K562 (cell line): ENCODE data around the gene TRAF3IP3. TPM values are rescaled to one million over a fixed set of nuclear protein-coding genes. Genes with fewer than 3 reads are reported as not detected.

Experiments used
- ATAC-seq: fragments of 200-7000 bp; cut with Tn5 transposase; 3 replicates; pipeline ENCODE4 v1.9.1; 2020; ENCODE audit warnings: moderate library complexity
- BruUV-seq: library from RNA; stranded (reverse); fragments of 400-500 nt; replicated peaks from 2 replicates; lab custom pipeline; 2021; lab: Mats Ljungman, UMichigan
- CTCF ChIA-PET: fragments of 300-600 bp; formaldehyde crosslinking; extraction: SDS; loops from one replicate; lab custom pipeline; 2021; ENCODE audit warnings: low intra/inter-chr PET ratio; lab: Yijun Ruan, JAX
- POLR2A ChIA-PET: fragments of 300-600, 350-650 bp; sonication (Branson Sonifier 250); formaldehyde crosslinking; extraction: SDS; loops from one replicate; lab custom pipeline; 2021; ENCODE audit warnings: antibody characterized with exemption, inconsistent platforms; lab: Yijun Ruan, JAX
- DNase-seq, 4 experiments: peaks; one replicate each; pipeline versions ENCODE4 v3.0.0 to v3.0.0-alpha.2; 2011 to 2018; ENCODE audit warnings: low spot score in 3 of 4, mixed read lengths in 3 of 4; ENCODE audit errors: extremely low read depth in 1 of 4
- FAIRE-seq: peaks from 2 replicates; lab custom pipeline; 2011; peaks lifted over from hg19 to GRCh38; lab: Jason Lieb, UNC
- H2AFZ ChIP-seq: 2 replicates; pipeline ENCODE4 v1.6.0; 2011; ENCODE audit warnings: low read depth, low read length, control low read depth, inconsistent platforms
- H3K27ac ChIP-seq: fragments of 200-600 bp; 3 replicates; pipeline ENCODE4 v1.8.0; 2011; ENCODE audit warnings: low read depth, mild to moderate bottlenecking, control low read depth, inconsistent platforms, low read length, moderate library complexity, mixed read lengths; ENCODE audit errors: extremely low read depth
- H3K27me3 ChIP-seq, 2 experiments: fragments of 300-600 bp in 1 of 2; 2 replicates in 1 of 2; 3 replicates in 1 of 2; pipeline versions ENCODE4 v1.6.0 to v1.8.0; 2011; ENCODE audit warnings: inconsistent platforms in 2 of 2, low read length in 2 of 2, mild to moderate bottlenecking in 1 of 2, mixed read lengths in 1 of 2, moderate library complexity in 1 of 2; ENCODE audit not compliant: control insufficient read depth in 2 of 2, insufficient read depth in 2 of 2
- H3K36me3 ChIP-seq: fragments of 300-600 bp; 3 replicates; pipeline ENCODE4 v1.8.0; 2011; ENCODE audit warnings: mild to moderate bottlenecking, low read length, inconsistent platforms; ENCODE audit not compliant: control insufficient read depth, insufficient read depth
- H3K4me1 ChIP-seq, 2 experiments: fragments of 200-600 bp in 1 of 2; replicated peaks in 1 of 2; 2 replicates in 1 of 2; 3 replicates in 1 of 2; pipeline versions ENCODE4 v1.5.1 to v1.8.0; 2011; ENCODE audit warnings: inconsistent platforms in 2 of 2, low read length in 2 of 2, mild to moderate bottlenecking in 1 of 2, mixed read lengths in 1 of 2, moderate library complexity in 1 of 2; ENCODE audit not compliant: control insufficient read depth in 2 of 2, insufficient read depth in 2 of 2
- H3K4me2 ChIP-seq: 2 replicates; pipeline ENCODE4 v1.6.1; 2011; ENCODE audit warnings: low read length, control low read depth, inconsistent platforms, mixed read lengths; ENCODE audit not compliant: insufficient read depth
- H3K4me3 ChIP-seq: fragments of 200-600 bp; sonication (generic), shearing (Covaris generic); 2 replicates; pipeline ENCODE4 v1.5.1; 2016; ENCODE audit warnings: control low read depth, inconsistent platforms
- H3K79me2 ChIP-seq: fragments of 200-600 bp; 3 replicates; pipeline ENCODE4 v1.8.0; 2011; ENCODE audit warnings: low read length, inconsistent platforms; ENCODE audit not compliant: control insufficient read depth, insufficient read depth
- H3K9ac ChIP-seq, 2 experiments: 2 replicates each; pipeline versions ENCODE4 v1.6.0 to v1.6.1; 2011; ENCODE audit warnings: low read depth in 2 of 2, low read length in 2 of 2, control low read depth in 1 of 2, inconsistent platforms in 1 of 2, mild to moderate bottlenecking in 1 of 2, mixed read lengths in 1 of 2; ENCODE audit not compliant: insufficient read depth in 1 of 2
- H3K9me1 ChIP-seq: one replicate; pipeline ENCODE4 v1.6.0; 2011; ENCODE audit warnings: inconsistent platforms, mild to moderate bottlenecking, low read length, moderate library complexity; ENCODE audit not compliant: control insufficient read depth, insufficient read depth
- H3K9me3 ChIP-seq: replicated peaks from 2 replicates; pipeline ENCODE4 v1.5.1; 2011; ENCODE audit warnings: low read depth, low read length, inconsistent platforms; ENCODE audit not compliant: control insufficient read depth, insufficient read depth
- H4K20me1 ChIP-seq: replicated peaks from 2 replicates; pipeline ENCODE4 v1.6.1; 2011; ENCODE audit warnings: low read length, inconsistent platforms, mixed read lengths; ENCODE audit not compliant: control insufficient read depth, insufficient read depth
- ELK1 ChIP-seq: sonication (generic); formaldehyde crosslinking; IDR thresholded peaks from 2 replicates; pipeline ENCODE4 v1.8.1; 2022; ENCODE audit warnings: missing genetic modification reagents
- HSF4 ChIP-seq: fragments of 250-450 bp; sonication (Bioruptor Pico); IDR thresholded peaks from 2 replicates; pipeline ENCODE4 v2.1.2; 2022; ENCODE audit warnings: mild to moderate bottlenecking, moderate library complexity, borderline replicate concordance
- NCOA1 ChIP-seq: fragments of 450-650 bp; IDR thresholded peaks from 2 replicates; pipeline ENCODE4 v1.6.1; 2016; ENCODE audit warnings: low read depth
- NCOA4 ChIP-seq: fragments of 450-650 bp; IDR thresholded peaks from 2 replicates; pipeline ENCODE4 v1.6.1; 2018; ENCODE audit warnings: mild to moderate bottlenecking; ENCODE audit not compliant: partially characterized antibody
- NCOA6 ChIP-seq: fragments of 450-650 bp; IDR thresholded peaks from 2 replicates; pipeline ENCODE4 v1.6.1; 2017; ENCODE audit warnings: mild to moderate bottlenecking
- PCBP1 ChIP-seq: fragments of 200-400 bp; formaldehyde crosslinking; IDR thresholded peaks from 2 replicates; pipeline ENCODE4 v1.6.1; 2018; ENCODE audit warnings: mild to moderate bottlenecking, low read depth, low read length; ENCODE audit not compliant: poor library complexity, severe bottlenecking
- PHF8 ChIP-seq: fragments of 200-600 bp; sonication (generic); IDR thresholded peaks from 2 replicates; pipeline ENCODE4 v1.6.1; 2012; ENCODE audit warnings: mixed run types, mild to moderate bottlenecking, inconsistent platforms, low read length, moderate library complexity, borderline replicate concordance
- SAP30 ChIP-seq: fragments of 200-600 bp; sonication (generic); IDR thresholded peaks from 2 replicates; pipeline ENCODE4 v1.6.1; 2012; ENCODE audit warnings: borderline replicate concordance, low read depth, mild to moderate bottlenecking, moderate library complexity, low read length, control low read depth, inconsistent platforms; ENCODE audit not compliant: insufficient read depth, poor library complexity, severe bottlenecking
- SMARCA5 ChIP-seq: fragments of 450-650 bp; IDR thresholded peaks from 2 replicates; pipeline ENCODE4 v1.6.1; 2016
- SNRNP70 ChIP-seq: fragments of 200-400 bp; formaldehyde crosslinking; optimal IDR thresholded peaks from 2 replicates; pipeline ENCODE3; 2017; ENCODE audit warnings: low read depth, low read length
- SRSF7 ChIP-seq: fragments of 200-400 bp; formaldehyde crosslinking; optimal IDR thresholded peaks from 2 replicates; pipeline ENCODE3; 2017; ENCODE audit warnings: mild to moderate bottlenecking, low read depth, low read length
- TAF1 ChIP-seq: IDR thresholded peaks from 2 replicates; pipeline ENCODE4 v1.6.1; 2011; ENCODE audit warnings: mild to moderate bottlenecking, low read length, moderate library complexity; ENCODE audit not compliant: insufficient read depth, control insufficient read depth, severe bottlenecking; ENCODE audit errors: extremely low read depth
- TRIM25 ChIP-seq: fragments of 450-650 bp; IDR thresholded peaks from 2 replicates; pipeline ENCODE4 v1.7.0; 2016; ENCODE audit warnings: borderline replicate concordance
- ZNF511 ChIP-seq: sonication (generic); formaldehyde crosslinking; IDR thresholded peaks from 2 replicates; pipeline ENCODE4 v1.8.0; 2022; ENCODE audit warnings: mild to moderate bottlenecking, missing genetic modification reagents
- ZNF584 ChIP-seq: fragments of 200-800 bp; sonication (Bioruptor generic); IDR thresholded peaks from 2 replicates; pipeline ENCODE4 v1.6.1; 2016; ENCODE audit warnings: low read depth, mild to moderate bottlenecking, missing genetic modification characterization, missing compliant biosample characterization
- ZSCAN32 ChIP-seq: fragments of 450-650 bp; formaldehyde crosslinking; IDR thresholded peaks from 2 replicates; pipeline ENCODE4 v1.4.0; 2020; ENCODE audit warnings: mild to moderate bottlenecking, moderate library complexity
- WGBS: fragments of 100-300 bp; shearing (Covaris generic); methylation state at CpG from one replicate; pipeline ENCODE4 v1.1.6; 2016; ENCODE audit warnings: low coverage, mixed read lengths; ENCODE audit not compliant: insufficient coverage; ENCODE audit errors: missing lambda C conversion rate; 5-methylcytosine and 5-hydroxymethylcytosine counted together
- in situ Hi-C: fragments of 300-500 bp; cut with MboI; formaldehyde crosslinking; loops from 4 replicates; pipeline ENCODE4 v1.15.0; 2018; ENCODE audit warnings: inconsistent platforms, mixed read lengths
- intact Hi-C: fragments of 100-400 bp; cut with micrococcal nuclease; formaldehyde crosslinking; loops from 2 replicates; pipeline ENCODE4 v1.14.2; 2022
- polyA plus RNA-seq, 8 experiments: library from polyadenylated mRNA; depleted of rRNA in 4 of 8; stranded (reverse) in 5 of 8; unstranded in 3 of 8; fragments of >200 nt; fragmentation: Nextera tagmentation in 2 of 8; fragmentation: Illumina TruSeq in 1 of 8; extraction: Ambion mirVana in 2 of 8; extraction: Trizol in 1 of 8; gene quantifications; 2 replicates each; pipeline versions ENCODE4 v1.2.1 to v1.2.3, GENCODE V29; 2011 to 2014; ENCODE audit warnings: inconsistent platforms in 1 of 8, missing spikeins in 1 of 8
- total RNA-seq, 7 experiments: library from RNA; depleted of rRNA in 6 of 7; stranded (reverse); fragments of >200 nt in 6 of 7; fragmentation: Illumina TruSeq in 2 of 7; extraction: Trizol in 2 of 7; gene quantifications; 2 replicates each; pipeline versions ENCODE4 v1.2.1 to v1.2.3, GENCODE V29; 2011 to 2021; ENCODE audit warnings: low replicate concordance in 1 of 7

The TRAF3IP3 gene
- total and polyA plus RNA-seq, 9 of the 15 experiments (the other 6 are each of a cell fraction or from before 2014, with no cell fraction given): 0.06 to 1.1 (median 0.31) TPM

- ATAC-seq (no peak), FAIRE-seq (no peak), DNase-seq (no peak)
- Histone ChIP-seq H3K4me2 (peak overlapping the region; percentile 35), H4K20me1 (no peaks in the 10 kb centered on the region), H3K9me3 (no peaks in the 10 kb centered on the region), H3K9me1 (no peaks in the 10 kb centered on the region), H3K4me1 (peaks cover 0 to 17% of the 10 kb centered on the region in 2 experiments; a peak in 3 of 5 replicates), H3K27ac (no peak overlapping the region), H3K9ac (no peak overlapping the region), H3K36me3 (no peaks in the 10 kb centered on the region), H3K27me3 (peaks cover 7 to 8% of the 10 kb centered on the region in 2 experiments; a peak in 3 of 5 replicates)
- 27% methylated on average over 7 of the region's 7 CpGs for WGBS
- ChIA-PET CTCF (interaction anchor here (0.8 kb wide), 1 partner anchor 246 kb away, joined by 3 read pairs; no protein-coding TSS in a partner anchor), POLR2A (interaction anchor here (1.0 to 1.7 kb wide), 3 partner anchors 8 to 12 kb away, joined by 3 to 6 read pairs (median 4); no protein-coding TSS in a partner anchor)
- intact Hi-C loops: loop anchor here (1.0 kb wide), 1 partner anchor 37 kb away; no protein-coding TSS in a partner anchor
- in situ Hi-C loops: no loop called here
- no peak for TF ChIP-seq SMARCA5
- no peak for TF ChIP-seq ELK1
- TF ChIP-seq ZSCAN32 (CRISPR knock-in tag): no peak
- no peak for TF ChIP-seq ZNF584 (CRISPR knock-in tag)
- TF ChIP-seq NCOA1: no peak
- no peak for TF ChIP-seq NCOA4
- TF ChIP-seq ZNF511 (CRISPR knock-in tag): no peak
- TF ChIP-seq NCOA6: no peak
- no peak for TF ChIP-seq PHF8
- TF ChIP-seq SNRNP70: no peak
- TF ChIP-seq TRIM25: no peak
- no peak for TF ChIP-seq SRSF7
- no peak for TF ChIP-seq PCBP1
- TF ChIP-seq HSF4: no peak
- no peak for TF ChIP-seq TAF1
- TF ChIP-seq SAP30: no peak
- TF ChIP-seq, all 486 proteins: peak for 0
- Histone ChIP-seq H3K4me3 (no peak overlapping the region), H2AFZ (peak overlapping the region; percentile 79), H3K79me2 (no peaks in the 10 kb centered on the region)
- BruUV-seq: no TSS peak
Measured at GRCh38 chr1:209822706-209823105, 66.9 kb downstream of the TRAF3IP3 start.
